WTC11 (cell line): ENCODE measurements around the gene PRELID3B.

Experiments
- FOXK1 ChIP-seq: sonication (generic); formaldehyde crosslinking; IDR thresholded peaks from 2 replicates; pipeline ENCODE4 v1.8.0; 2022; ENCODE audit warnings: mild to moderate bottlenecking, moderate library complexity, missing genetic modification reagents
- NFE2L1 ChIP-seq: sonication (generic); formaldehyde crosslinking; IDR thresholded peaks from 2 replicates; pipeline ENCODE4 v1.8.1; 2023; ENCODE audit warnings: missing genetic modification reagents
- NFYB ChIP-seq: sonication (generic); formaldehyde crosslinking; conservative IDR thresholded peaks from 2 replicates; pipeline ENCODE4 v1.8.0; 2022; ENCODE audit warnings: low read depth, missing genetic modification reagents
- PREB ChIP-seq: sonication (generic); formaldehyde crosslinking; IDR thresholded peaks from 2 replicates; pipeline ENCODE4 v1.8.1; 2022; ENCODE audit warnings: mild to moderate bottlenecking, missing genetic modification reagents, moderate library complexity, borderline replicate concordance
- USF1 ChIP-seq: sonication (generic); formaldehyde crosslinking; IDR thresholded peaks from 2 replicates; pipeline ENCODE4 v1.8.0; 2022; ENCODE audit warnings: mild to moderate bottlenecking, missing genetic modification reagents
- ZBTB21 ChIP-seq: sonication (generic); formaldehyde crosslinking; IDR thresholded peaks from 2 replicates; pipeline ENCODE4 v1.8.1; 2023; ENCODE audit warnings: mild to moderate bottlenecking, missing genetic modification reagents, borderline replicate concordance
- ZSCAN18 ChIP-seq: fragments of 250-450 bp; sonication (Bioruptor Pico); IDR thresholded peaks from 2 replicates; pipeline ENCODE4 v2.1.2; 2022; ENCODE audit warnings: mild to moderate bottlenecking, moderate library complexity
- TF ChIP-seq, protein P1 (sequence below): fragments of 200-600 bp; IDR thresholded peaks from 2 replicates; pipeline ENCODE4 v1.8.0; 2022; ENCODE audit warnings: antibody characterized with exemption
- TF ChIP-seq, protein P2 (sequence below): sonication (generic); formaldehyde crosslinking; conservative IDR thresholded peaks from 2 replicates; pipeline ENCODE4 v1.8.1; 2022; ENCODE audit warnings: mild to moderate bottlenecking, missing genetic modification reagents

- TF ChIP-seq USF1 (CRISPR knock-in tag) (no peak), NFYB (CRISPR knock-in tag) (no peak), ZSCAN18 (no peak), NFE2L1 (CRISPR knock-in tag) (no peak), ZBTB21 (CRISPR knock-in tag) (no peak), FOXK1 (no peak), PREB (CRISPR knock-in tag) (no peak)
- TF ChIP-seq, protein P1, sequence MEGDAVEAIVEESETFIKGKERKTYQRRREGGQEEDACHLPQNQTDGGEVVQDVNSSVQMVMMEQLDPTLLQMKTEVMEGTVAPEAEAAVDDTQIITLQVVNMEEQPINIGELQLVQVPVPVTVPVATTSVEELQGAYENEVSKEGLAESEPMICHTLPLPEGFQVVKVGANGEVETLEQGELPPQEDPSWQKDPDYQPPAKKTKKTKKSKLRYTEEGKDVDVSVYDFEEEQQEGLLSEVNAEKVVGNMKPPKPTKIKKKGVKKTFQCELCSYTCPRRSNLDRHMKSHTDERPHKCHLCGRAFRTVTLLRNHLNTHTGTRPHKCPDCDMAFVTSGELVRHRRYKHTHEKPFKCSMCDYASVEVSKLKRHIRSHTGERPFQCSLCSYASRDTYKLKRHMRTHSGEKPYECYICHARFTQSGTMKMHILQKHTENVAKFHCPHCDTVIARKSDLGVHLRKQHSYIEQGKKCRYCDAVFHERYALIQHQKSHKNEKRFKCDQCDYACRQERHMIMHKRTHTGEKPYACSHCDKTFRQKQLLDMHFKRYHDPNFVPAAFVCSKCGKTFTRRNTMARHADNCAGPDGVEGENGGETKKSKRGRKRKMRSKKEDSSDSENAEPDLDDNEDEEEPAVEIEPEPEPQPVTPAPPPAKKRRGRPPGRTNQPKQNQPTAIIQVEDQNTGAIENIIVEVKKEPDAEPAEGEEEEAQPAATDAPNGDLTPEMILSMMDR: no peak
- TF ChIP-seq, protein P2, sequence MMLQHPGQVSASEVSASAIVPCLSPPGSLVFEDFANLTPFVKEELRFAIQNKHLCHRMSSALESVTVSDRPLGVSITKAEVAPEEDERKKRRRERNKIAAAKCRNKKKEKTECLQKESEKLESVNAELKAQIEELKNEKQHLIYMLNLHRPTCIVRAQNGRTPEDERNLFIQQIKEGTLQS: no peak
Measured at GRCh38 chr20:59017493-59018231, 24.9 kb downstream of the PRELID3B start.
